ENCODE results near the gene PEA15. TPM values are rescaled to one million over a fixed set of nuclear protein-coding genes. Genes with fewer than 3 reads are reported as not detected.
A peak's percentile ranks its signal among the peaks of the same experiment; 100 is the strongest.

PEA15 gene
- total RNA-seq, 1 experiment from 2014 or later = 44.0 TPM

- TF ChIP-seq MAX (IDR thresholded peaks at IDR 0.05) (no peak), YY1 (IDR thresholded peaks at IDR 0.05; ENCODE audit: extremely low read depth, insufficient replicate concordance, low read depth, low read length) (peak; percentile 76), ELF1 (IDR thresholded peaks at IDR 0.05; ENCODE audit: borderline replicate concordance, low read depth) (no peak)
Observed at GRCh38 chr1:160193091-160193819, 11.9 kb upstream of the PEA15 start (continued).

GRCh38 chr1:160193832-160194736, 11.1 kb upstream of the PEA15 start:
- ChIA-PET POLR2A (interaction anchor here (0.6 to 0.7 kb wide), 2 partner anchors 10 to 58 kb away, joined by 3 to 4 read pairs; no protein-coding TSS in a partner anchor), CTCF (interaction anchor here (0.6 to 1.8 kb wide), 41 partner anchors 8 to 481 kb away, joined by 3 to 39 read pairs (median 4); partner anchors contain the start of genes DCAF8, PEX19 and SLAMF1), RAD21 (ENCODE audit: low non-redundant PET in 1 of 2, low total read pairs in 2 of 2, uncharacterized antibody in 2 of 2, unreplicated experiment in 2 of 2) (interaction anchor here (0.6 to 1.6 kb wide), 10 partner anchors 25 to 183 kb away, joined by 3 to 8 read pairs (median 6); no protein-coding TSS in a partner anchor)
- DNase-seq (ENCODE audit: low read depth, low spot score) (no peak), ATAC-seq (no peak)
- intact Hi-C loops (cut with micrococcal nuclease) = loop anchor here (1.0 to 5.0 kb wide), 5 partner anchors 25 to 222 kb away; no protein-coding TSS in a partner anchor
- H3K27ac ChIP-seq (ENCODE audit: low read depth, low read length) = no peak overlapping the region
- H3K79me2 ChIP-seq (ENCODE audit: insufficient read depth, low read length) = no peaks in the 10 kb centered on the region
- H3K9me2 ChIP-seq (ENCODE audit: insufficient read depth) = no peaks in the 10 kb centered on the region
- no peaks in the 10 kb centered on the region for H3K27me3 ChIP-seq (ENCODE audit: insufficient read depth, low read length)
- peaks cover 3 to 4% of the 10 kb centered on the region in 2 experiments; a peak in 2 of 4 replicates for H3K4me1 ChIP-seq (ENCODE audit: control insufficient read depth in 1 of 2, insufficient read depth in 2 of 2, low read length in 2 of 2)
- TF ChIP-seq TCF7L2 (IDR thresholded peaks at IDR 0.05; ENCODE audit: borderline replicate concordance, extremely low read depth, insufficient read depth, insufficient read length) = no peak
- no peak for TF ChIP-seq ZBTB33 (IDR thresholded peaks at IDR 0.05; ENCODE audit: extremely low read depth, insufficient replicate concordance, low read length)
- no peak for TF ChIP-seq ZNF274 (IDR thresholded peaks at IDR 0.05; ENCODE audit: low read depth, low read length)
- TF ChIP-seq POLR2A (IDR thresholded peaks at IDR 0.05; ENCODE audit: borderline replicate concordance, extremely low read depth, insufficient read depth, insufficient read length) = no peak
- no peak for TF ChIP-seq REST (IDR thresholded peaks at IDR 0.05; ENCODE audit: low read depth)
- H3K4me3 ChIP-seq (replicated peaks in 1 of 2; ENCODE audit: low read depth in 1 of 2, low read length in 2 of 2) = no peak overlapping the region
- no peaks in the 10 kb centered on the region for H4K20me1 ChIP-seq (ENCODE audit: insufficient read depth)
- no peaks in the 10 kb centered on the region for H3K36me3 ChIP-seq (ENCODE audit: control insufficient read depth in 1 of 2, insufficient read depth in 2 of 2, low read length in 2 of 2)
- H3K4me2 ChIP-seq (ENCODE audit: low read length) = no peak overlapping the region
- H3K9ac ChIP-seq (ENCODE audit: low read length) = no peak overlapping the region
- H3K9me3 ChIP-seq (ENCODE audit: control insufficient read depth in 1 of 2, insufficient read depth in 1 of 2, low read depth in 1 of 2, low read length in 2 of 2) = no peaks in the 10 kb centered on the region
- H2AFZ ChIP-seq (ENCODE audit: low read depth, low read length, poor library complexity, severe bottlenecking) = no peak overlapping the region
- no TSS peak for BruUV-seq (replicated peaks)
